HG03103 (cell line): ENCODE measurements around the gene CDIP1.

Experiments
- ATAC-seq: cut with Tn5 transposase; IDR thresholded peaks from one replicate; pipeline ENCODE4 v1.9.1; 2021; ENCODE audit warnings: low read depth; ENCODE audit not compliant: unreplicated experiment

The CDIP1 gene

DNA sequence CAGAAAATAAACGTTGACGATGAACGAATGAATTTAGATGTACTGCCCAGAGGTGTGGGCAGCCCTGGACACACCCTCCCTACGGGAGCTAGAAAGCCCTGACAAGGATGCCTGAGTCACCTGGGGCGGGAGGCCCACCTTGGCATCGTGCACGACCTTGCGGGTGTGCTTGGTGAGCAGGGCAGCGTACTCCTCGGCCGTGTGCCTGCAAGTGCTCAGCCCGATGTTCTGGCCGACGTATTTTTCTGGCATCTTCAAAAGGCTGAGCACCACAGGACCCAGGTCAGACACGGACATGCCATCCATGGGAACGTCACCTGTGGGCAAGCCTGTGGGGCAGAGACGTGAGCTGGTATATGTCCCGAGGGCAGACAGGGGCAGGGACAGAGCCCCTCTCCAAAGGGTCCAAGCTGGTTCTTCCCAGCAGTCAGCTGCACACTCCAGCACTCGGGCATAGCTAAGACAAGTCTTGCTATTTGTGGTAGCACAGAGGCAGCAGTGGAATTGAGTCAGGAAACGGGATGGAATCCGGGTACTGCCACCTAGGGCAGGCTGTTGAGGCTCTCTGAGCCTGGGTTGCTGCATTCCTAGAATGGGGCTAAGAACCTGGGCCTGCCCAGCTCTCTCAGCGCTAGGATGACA is 74.9 kb downstream of the CDIP1 start:
- no peak for ATAC-seq

DNA sequence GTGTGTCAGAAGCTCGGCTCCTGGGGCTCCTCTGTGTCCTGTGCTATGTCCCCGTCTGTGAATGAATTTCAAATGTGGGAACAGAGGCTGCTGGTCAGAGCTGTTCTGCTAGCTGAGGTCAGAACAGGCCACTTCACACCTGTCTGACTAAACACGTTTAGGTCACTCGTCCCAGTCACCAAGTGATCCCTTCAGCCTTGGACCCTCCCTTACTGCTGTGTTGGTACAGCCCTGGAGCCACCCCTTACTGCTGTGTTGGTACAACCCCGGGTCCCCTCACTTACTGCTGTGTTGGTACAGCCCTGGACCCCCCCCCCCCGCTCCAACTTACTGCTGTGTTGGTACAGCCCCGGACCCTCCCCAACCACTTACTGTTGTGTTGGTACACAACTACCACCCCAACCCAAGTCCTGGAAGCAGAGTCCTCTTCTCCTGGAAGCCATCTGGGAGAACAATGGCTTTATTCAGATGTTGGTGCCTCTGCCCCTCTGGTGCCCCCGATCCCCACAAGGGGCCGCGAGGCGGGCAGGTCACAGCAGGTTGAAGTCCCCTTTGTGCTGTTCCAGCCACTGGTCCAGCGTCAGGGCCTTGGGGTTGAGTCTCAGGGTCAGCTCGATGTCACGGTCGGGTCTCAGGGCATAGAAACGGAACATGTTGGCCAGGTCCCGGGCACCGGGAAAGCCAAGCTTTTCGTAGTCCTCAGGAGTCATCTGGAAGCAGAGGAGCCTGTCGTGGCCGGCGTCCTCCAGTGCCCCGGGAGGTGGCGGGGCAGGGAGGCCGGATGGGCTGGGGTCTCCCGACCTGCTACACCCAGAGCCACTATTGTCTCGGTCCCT is 77.1 kb downstream of the CDIP1 start:
- ATAC-seq = no peak

DNA sequence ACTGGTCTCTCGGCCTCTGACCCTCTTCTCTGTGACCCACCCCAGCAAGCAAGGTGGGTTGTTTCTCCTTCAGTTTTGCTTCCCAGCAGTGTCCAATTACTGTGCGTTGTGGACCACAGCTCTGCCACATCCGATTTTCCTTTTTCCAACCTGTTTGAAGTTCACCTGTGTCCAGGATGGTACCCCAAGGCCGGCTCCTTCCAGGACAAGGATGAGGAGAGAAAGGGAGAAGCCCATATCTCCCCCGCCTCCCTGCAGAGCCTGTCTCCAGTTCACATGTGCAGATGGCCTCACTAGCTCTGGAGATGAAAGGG is 77.7 kb downstream of the CDIP1 start:
- ATAC-seq = no peak
